Hematopoietic multipotent progenitor cell (in vitro differentiated cells): ENCODE data around the gene CDC42EP4. TPM values are rescaled to one million over a fixed set of nuclear protein-coding genes. Genes with fewer than 3 reads are reported as not detected.
A peak's percentile ranks its signal among the peaks of the same experiment; 100 is the strongest.
"Not testable (repeated sequence)": the region's sequence is repeated elsewhere in the genome, so short reads cannot be mapped to it uniquely, and the experiment has no call there.

Source experiments
- DNase-seq, 3 donors: peaks; one replicate each; pipeline ENCODE4 v3.0.0-alpha.2; 2011 to 2015; ENCODE audit warnings: low read depth in 2 of 3, low spot score in 2 of 3
- total RNA-seq: library from RNA; depleted of rRNA; stranded (reverse); fragments of >200 nt; gene quantifications from one replicate; pipeline ENCODE4 v1.2.3, GENCODE V29; 2012

The CDC42EP4 gene
- total RNA-seq, 1 donor: 11.8 TPM

DNA sequence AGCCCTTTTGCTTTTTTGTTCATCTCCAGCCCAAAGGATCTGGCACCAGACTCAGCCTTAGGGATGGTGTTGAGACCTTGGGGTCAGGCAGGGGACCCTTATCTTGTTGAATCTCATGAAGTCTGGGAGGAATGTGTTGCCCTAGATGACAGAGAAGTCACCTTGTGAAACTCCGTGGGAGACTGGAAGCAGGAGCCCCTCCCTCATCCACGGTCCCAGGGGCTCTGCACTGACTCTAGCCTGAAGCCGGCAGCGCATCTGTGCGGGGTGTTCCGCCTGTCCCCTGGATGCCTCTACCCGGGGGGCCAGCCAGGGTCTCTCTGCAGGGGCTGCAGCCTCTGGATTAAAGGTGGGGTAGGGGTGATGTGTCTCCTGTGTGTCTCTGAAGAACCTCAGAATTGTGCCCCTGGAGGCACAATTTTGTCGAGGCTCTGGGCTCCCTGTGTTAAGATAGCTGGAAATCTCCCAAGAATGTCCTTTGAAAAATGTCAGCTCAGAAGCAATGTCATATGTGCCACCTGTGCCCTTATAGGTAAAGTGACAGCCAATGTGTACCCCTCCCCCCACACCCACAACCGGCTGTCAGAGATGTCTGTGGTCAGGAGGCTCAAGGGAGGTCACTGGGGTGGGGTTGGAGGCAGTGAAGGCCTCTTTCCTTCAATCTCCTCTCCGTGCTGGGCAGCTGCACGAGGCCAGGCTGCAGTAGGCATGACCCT is 32.1 kb upstream of the CDC42EP4 start:
- no peak for DNase-seq

DNA sequence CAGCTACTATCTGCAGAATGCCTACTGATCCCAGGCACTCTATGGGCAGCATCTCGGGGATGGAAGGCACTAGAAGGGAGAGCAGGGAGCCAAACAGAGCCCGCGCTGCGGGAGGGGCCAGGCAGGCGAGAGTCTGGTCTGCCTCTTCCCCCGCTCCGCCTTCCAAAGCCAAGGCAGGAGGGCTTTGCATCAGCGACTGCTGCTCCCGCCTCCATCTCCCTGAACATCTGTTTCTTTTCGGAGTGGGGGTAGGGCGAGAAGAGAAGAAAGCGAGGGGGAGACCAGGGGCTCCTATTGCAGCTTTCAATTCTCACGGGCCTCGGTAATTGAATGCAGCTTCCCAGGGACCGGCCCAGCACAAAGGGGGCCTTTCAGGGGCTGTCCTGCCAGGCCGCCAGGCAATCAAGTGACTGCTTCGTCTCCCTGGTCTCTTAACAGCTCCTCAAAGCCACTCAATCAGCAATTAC is 31.4 kb upstream of the CDC42EP4 start:
- no peak for DNase-seq

DNA sequence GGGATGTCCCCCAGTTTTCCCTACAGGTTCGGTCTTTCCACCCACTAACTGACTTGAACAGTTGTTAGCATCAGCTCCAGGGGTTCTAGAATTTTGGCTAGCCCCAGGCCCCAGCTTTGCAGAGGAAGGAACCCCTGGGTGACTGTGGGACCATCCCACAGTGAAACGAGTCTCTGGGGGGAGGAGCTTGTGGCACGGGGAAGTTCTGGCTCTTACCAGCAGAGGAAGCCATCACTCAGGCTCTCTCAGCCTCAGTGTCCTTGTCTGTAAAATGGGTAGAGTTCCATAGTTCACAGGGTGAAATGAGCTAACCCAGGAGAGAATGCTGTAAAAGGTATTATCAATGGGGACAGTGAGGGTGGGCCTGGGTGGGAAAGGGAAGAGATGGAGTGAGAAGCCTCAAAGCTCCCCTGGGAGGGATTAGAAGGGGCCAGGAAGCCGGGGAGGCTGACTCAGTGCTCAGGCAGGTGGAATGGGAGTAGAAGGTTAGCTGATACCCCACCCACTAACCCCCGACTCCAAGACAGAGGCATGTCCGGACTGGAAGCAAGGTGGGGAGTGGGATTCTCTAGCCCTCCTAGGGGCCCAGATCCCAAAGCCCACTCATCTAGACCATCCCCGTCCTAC is 30.9 kb upstream of the CDC42EP4 start:
- DNase-seq: no peak

DNA sequence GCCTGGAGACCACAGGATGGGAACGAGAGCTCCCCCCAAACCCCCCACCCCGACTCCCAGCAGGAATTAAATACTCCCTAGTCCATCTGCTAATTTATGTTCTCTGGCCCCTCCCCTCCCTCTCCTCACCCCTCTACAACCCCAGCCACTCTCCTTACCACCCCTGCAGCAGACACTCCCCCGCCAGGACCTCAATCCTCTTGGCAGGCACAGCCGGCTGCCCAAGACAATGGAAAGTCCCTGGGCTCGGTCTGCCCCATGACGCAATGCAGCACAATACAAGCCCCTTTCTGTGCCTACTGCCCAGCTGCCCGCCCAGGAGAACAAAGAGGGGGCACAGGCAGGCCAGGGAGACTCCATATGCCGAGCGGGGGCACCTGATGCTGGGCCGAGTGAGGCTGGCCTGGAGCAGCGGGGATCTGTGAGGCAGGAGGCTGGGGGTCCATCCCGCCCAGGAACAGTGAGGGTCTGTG is 30.3 kb upstream of the CDC42EP4 start:
- DNase-seq: peak in 2 of 3 donors; percentile 6 to 14

DNA sequence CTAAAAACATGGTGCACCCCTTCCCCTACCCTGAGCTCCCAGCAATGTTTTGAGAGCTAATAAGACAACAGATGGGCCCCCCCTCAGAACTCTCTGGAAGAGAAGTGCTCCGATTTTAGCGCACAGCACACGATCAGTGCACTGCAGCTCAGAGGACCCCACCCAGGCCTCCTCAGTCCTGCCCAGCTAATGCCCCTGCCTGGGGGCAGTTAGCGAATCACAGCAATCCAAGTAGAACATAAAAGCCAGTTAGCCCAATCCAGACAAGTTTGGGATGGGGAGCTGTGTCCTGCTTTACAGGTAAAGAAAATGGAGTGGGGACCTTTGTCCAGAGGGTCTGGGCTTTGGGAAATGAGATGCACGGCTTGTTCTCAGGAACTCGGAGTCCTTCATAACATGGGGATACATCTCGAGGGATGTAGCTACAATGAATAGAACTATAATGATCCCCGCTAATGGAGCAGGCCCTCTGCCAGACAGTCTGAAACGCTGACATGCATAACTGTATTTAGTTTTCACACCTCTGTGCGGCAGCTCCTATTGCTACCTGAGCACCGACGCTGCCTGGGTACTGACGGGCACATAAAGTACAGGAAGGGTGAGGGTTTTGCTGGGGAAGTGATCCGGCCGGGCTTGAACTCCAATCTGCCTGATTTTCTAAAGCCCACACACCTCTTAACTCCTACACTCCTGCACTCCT is 29.7 kb upstream of the CDC42EP4 start:
- no peak for DNase-seq

DNA sequence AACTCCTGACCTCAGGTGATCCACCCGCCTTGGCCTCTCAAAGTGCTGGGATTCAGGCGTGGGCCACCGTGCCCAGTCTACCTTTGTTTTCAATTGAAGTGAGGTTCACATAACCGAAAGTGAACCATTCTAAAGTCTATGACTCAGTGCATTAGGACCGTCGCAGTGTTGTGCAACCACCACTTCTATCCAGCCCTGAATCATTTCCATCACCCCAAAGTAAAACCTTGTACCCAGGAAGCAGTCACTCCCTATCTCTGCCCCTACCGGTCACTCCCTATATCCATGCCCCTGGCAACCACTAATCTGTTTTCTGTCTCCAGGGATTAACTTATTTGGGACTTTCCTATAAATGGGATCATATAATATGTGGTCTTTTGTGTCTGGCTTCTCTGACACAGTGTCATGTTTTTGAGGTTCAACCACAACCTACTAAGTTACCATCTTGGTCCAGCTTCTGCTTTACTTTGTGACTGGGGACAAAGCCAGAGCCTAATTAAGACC is 28.3 kb upstream of the CDC42EP4 start:
- DNase-seq: no peak

DNA sequence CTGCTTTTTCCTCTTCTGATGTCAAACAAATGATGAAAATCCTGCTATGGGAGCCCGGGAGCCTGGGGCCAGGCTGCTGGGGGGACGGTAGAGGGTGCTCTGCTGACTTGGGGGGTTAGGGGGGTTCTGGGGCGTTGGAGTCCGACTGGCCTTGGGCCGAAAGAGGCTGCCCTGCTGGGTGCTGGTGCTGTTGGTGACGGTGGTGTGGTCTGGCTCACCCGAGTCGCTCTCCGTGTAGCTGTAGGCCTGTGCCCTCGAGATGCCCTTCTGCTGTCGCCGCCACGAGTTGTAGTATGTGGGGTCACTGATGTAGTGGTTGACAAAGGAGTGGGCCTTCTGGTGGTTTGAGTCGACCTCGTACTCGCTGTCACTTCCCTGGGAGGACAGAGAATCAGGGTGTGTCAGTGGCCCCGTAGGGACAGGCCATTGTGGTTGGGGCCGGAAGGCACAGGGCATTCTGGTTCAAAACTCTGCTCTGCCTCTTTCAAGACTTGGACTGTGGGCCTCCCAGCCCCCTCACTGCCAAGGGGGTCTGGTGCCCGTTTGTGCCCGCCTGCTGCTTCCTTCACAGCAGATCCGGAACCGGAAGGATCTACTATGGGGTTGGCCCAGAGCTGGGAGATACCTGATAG is 26.9 kb upstream of the CDC42EP4 start:
- DNase-seq: no peak

DNA sequence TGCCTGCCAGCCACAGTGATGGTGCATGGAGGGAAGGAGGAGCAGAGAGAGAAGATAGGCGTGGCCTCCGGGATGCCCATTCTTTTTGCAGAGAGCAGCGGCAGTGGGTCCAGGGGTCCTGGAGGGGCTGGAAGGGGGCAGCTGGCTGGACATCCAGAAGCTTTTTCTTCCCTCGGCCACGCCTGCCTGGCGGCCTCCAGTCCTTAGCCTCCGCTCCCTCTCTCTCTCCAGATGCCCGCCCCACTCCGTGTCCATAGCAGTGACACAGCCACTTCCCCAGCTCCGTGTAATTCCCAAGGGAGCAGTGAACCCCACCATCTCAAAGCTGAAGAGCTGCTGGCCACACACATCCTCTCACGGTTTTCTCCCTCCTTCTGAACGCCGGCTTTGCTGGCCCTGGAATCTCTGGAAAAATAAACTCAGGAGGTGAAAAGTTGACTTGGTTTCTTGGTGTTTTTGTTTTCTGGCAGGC is 26.3 kb upstream of the CDC42EP4 start:
- no peak for DNase-seq

DNA sequence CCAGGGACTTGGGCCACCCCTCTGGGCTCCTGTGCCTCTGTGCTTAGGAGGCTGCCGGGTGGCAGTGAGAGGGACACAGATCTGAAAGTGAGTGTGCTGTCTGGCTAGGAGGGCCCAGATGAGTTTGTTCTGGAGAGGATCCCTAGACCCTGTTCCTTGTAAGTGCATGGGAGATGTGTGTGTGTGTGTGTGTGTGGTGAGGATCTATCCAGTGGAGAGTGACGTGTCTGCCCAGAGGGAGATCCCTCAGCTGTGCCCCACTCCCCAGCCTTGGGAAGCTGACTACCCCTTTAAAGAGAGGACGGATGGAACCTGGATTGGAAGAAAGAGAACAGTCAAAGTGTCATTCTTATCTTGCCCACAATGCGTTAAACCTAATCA is 25.5 kb upstream of the CDC42EP4 start:
- no peak for DNase-seq

DNA sequence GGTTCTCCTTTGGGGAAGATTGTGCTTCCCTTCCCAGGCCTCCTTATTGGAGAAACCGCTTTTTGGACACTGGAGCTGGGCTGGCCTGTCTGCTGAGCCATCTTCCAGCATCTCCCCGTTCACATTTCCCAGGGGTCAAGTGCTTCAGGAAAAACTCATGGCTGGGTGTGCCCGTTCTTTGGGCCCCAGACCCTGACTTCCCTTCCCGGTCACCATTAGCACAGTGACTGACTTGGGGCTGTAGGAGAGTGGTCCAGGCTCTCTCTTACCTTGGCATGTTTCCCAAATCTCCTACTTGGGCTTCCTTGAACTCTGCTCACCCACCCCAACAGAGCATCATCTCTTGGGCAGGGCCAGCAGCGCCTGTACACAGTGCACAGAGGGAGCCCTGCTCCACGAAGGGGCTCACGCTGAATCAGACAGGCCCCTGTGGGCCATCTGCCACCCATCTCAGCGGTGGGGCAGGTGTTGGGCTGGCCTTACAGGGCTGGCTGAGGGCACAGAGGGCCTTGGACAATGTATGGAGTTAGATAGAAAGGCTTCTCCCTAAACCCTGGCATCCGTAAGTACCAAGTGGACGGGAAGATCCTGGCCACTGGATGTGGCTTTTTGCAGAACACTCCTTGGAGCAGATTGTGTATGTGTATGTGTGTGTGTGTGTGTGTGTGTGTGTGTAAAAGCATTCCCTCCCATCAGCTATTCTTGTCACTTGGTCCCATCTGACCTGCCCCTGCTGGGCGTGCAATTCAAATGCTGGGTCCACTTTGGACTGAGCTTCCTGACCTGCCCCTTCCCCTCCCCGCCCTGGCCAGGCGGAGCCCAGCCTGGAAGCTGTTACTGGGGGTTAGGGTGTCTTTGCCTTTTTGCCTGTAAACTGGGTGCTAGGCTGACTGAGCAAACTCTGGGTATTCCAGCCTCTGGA is 24.9 kb upstream of the CDC42EP4 start:
- DNase-seq: no peak

DNA sequence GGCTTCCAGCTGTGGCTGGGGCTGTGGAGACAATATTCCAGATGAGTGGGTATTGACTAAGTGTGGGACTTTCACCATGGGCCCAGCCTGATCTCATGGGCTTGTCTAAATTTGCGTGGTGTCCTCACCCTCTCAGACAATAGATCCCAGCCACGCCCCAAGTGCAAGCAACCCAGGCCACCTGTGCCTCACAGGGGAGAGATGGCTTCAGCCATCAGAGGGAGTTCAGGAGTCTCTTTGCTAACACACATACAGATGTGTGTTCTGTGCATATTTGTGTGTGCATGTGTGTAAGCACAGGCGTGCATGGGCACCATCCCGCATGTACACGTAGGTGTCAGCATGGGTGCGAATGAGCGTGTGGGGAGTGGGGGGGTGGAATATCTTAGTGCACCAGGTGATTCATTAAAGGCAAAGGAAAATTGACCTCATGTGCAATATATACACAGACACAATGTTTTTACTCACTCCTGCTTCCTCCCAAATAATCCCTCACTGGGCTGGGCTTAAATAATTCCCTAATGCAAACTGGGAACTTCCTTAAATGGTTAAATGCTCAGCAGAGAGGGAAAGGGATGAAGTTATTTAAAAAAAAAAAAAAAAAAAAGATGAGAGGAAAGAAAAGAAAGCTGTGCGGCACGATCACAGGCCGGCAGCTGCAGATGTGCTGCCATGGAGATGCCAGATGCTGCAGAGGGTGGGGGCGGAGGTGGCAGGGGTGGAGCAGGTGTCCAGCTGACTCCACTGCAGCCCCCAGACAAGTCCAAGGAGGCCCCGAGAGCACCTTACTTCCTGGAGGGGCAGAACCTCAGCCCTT is 24.0 kb upstream of the CDC42EP4 start:
- DNase-seq: no peak

DNA sequence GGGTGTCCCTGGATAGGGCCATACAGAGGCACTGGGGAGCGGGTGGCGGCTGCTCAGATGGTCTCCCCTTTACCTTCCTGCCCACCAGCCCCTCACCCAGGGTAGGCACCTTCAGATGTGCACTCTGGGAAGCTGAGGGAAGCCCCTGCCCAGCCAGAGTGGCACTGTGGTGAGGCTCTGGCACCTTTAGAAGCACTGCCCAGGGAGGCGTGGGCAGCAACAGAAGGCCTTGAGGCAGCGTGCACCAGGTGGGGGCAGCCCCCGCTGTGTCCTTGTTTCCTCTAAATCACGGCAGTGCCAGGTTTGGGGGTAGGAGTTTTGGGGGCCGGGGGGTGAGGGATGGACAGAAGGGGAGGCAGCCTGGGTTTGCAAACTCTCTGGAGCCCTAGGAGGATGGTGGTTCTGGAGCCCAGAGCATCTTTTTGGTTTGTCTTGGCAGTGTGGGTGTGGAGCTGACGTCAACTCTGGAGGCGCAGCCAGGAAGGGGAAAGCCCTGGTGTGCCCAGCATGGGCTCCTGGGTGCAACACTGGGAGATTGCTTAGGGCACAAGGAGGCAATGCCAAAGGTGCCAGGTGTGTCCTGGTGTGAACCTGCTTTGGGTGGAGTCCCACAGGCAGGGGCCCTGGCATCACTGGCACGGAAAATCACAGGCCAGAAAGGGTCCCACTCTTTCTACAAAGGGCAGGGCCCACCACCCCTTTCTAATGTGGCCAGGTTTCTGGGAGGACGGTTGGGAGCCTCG is 23.1 kb upstream of the CDC42EP4 start:
- no peak for DNase-seq

DNA sequence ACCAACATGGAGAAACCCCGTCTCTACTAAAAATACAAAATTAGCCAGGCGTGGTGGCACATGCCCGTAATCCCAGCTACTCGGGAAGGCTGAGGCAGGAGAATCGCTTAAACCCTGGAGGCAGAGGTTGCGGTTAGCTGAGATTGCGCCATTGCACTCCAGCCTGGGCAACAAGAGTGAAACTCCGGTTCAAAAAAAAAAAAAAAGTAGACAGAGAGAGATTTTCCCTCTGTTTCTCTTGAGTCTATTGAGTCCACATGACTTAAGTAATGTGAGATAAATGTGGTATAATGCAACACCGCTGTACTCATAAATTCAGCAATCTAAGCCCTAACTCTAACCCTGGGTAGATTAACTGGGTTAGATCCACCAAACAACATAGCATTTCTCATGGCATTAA is 21.6 kb upstream of the CDC42EP4 start:
- not testable (repeated sequence) for DNase-seq

DNA sequence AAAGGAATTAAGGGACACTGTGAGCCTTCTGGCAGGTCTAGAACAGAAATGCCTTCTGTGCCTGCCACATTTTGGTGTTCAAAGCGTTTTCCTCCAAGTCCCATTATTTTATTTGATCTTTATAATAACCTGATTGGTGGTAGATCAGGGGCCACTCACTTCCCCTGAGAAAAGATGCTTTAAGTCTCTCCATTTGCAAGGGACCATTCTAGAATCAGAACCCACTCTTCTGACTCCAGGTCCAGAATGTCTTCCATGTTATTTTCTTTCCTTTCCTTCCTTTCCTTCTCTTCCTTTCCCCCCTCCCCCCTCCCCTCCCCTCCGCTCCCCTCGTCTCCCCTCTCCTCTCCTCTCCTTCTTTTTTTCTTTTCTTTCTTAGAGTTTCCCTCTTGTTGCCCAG is 19.3 kb upstream of the CDC42EP4 start:
- DNase-seq: no peak

DNA sequence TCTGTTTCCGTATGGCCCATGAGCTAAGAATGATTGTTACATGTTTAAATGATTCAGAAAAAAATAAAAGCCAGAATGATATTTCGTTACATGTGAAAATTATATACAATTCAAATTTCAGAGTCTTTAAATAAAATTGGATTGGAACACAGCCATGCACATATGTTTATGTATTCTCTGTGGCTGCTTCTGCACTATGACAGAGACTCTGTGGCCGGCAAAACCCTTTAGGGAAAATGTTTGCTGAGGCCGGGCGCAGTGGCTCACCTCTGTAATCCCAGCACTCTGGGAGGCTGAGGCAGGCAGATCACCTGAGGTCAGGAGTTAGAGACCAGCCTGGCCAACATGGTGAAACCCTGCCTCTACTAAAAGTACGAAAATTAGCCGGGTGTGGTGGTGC is 15.9 kb upstream of the CDC42EP4 start:
- DNase-seq: no peak

DNA sequence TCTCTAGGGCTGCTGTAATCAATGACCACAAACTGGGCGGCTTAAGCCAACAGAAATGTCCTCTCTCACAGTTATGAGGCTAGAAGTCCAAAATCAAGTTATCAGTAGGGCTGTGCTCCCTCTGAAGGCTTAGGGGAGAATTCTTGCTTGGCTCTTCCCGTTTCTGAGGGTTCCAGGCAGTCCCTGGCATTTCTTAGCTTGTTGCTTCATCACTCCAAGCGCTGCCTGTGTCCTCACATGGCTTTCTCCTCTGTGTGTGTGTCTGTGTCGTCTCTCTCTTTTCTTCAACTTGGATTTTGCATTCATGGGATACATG is 13.7 kb upstream of the CDC42EP4 start:
- no peak for DNase-seq

DNA sequence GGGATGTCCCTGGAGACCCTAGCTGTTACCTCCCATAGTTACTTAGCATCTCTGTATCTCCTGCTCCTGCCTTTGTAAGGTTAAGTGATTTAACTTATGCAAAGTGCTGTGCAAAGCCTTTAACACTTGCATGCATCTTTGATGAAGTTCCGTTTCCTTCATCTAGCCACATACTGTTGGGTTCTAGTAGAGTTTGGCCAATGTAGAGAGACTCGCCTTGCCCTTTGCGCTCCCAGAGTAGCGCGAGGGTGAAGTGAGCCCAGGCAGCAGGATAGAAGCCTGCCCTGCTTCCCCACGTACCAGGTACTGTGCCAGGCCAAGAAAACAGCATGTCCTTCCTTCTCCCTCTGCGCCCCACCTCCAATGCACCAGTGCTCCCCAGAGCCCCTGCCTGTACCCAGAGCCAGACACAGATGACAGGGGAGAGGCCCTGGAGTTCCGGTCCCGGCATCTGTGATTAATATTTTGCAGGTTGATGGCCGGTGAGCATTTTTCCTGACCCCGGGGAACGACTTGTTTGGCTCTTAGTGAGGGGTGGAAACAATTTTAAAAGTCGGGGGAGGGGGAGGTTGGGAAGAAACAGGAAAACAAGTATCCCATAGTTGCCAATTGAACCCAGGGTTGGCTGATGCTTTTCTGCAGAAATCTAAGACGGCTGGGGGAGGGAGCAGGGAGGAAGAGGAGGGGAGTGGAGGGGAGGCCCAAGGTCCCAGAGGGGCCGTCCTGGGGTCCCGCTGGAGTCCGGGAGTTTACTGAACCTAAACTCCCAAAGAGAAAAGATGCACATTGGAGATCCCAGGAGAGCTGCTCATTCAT is 13.1 kb upstream of the CDC42EP4 start:
- DNase-seq: no peak

DNA sequence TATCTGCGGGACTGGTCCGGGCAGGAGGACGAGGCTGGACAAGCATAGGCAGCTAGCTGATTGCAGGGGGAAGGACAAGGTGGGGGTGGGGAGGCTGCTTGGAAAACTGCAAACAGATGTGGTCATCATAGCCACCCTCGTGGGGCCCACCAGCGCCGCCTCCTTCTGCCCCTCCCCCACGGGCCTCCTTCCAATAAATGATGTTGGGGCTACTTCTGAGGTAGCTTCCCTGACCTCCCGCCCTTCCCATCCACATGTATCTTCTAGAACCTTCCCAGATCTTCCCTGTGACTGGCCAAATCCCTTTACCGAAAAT is 12.3 kb upstream of the CDC42EP4 start:
- no peak for DNase-seq
